A172 (cell line): ENCODE data around the gene HAL. TPM values are rescaled to one million over a fixed set of nuclear protein-coding genes. Genes with fewer than 3 reads are reported as not detected.
"Not testable (repeated sequence)": the region's sequence is repeated elsewhere in the genome, so short reads cannot be mapped to it uniquely, and the experiment has no call there.

Experiments
- DNase-seq: peaks from one replicate; pipeline ENCODE4 v3.0.0-alpha.2; 2015; ENCODE audit warnings: low spot score
- total RNA-seq: library from RNA; depleted of rRNA; stranded (reverse); fragments of >200 nt; shearing (Covaris generic); gene quantifications from 2 replicates; pipeline ENCODE4 v1.2.3, GENCODE V29; 2014

HAL gene
- total RNA-seq, 1 experiment from 2014 or later = not detected

- no peak for DNase-seq
Observed at GRCh38 chr12:95977764-95978305, 18.3 kb downstream of the HAL start.

- DNase-seq = peak; percentile 34
Observed at GRCh38 chr12:95976416-95976832, 19.7 kb downstream of the HAL start.

- no peak for DNase-seq
Observed at GRCh38 chr12:95975491-95975890, 20.7 kb downstream of the HAL start.

GRCh38 chr12:95974358-95974757 lies 21.8 kb downstream of the HAL start:
- DNase-seq = no peak

GRCh38 chr12:95972832-95973456 lies 23.2 kb downstream of the HAL start:
- DNase-seq = no peak

- no peak for DNase-seq
Observed at GRCh38 chr12:95970905-95971304, 25.2 kb downstream of the HAL start.

- DNase-seq = not testable (repeated sequence)
Observed at GRCh38 chr12:95969116-95969515, 27.0 kb downstream of the HAL start.

- no peak for DNase-seq
Observed at GRCh38 chr12:95967301-95967700, 28.8 kb downstream of the HAL start.

- DNase-seq = no peak
Observed at GRCh38 chr12:95966287-95966870, 29.8 kb downstream of the HAL start.

- no peak for DNase-seq
Observed at GRCh38 chr12:95963096-95963495, 33.0 kb downstream of the HAL start.

GRCh38 chr12:95962222-95962621 lies 33.9 kb downstream of the HAL start:
- no peak for DNase-seq

- no peak for DNase-seq
Observed at GRCh38 chr12:95960241-95960640, 35.9 kb downstream of the HAL start.

GRCh38 chr12:95959107-95959506 lies 37.0 kb downstream of the HAL start:
- DNase-seq = peak; percentile 13

GRCh38 chr12:95956557-95957145 lies 39.5 kb downstream of the HAL start:
- no peak for DNase-seq

GRCh38 chr12:95955549-95956159 lies 40.5 kb downstream of the HAL start:
- DNase-seq = no peak

- DNase-seq = no peak
Observed at GRCh38 chr12:95953000-95953399, 43.1 kb downstream of the HAL start.

- no peak for DNase-seq
Observed at GRCh38 chr12:95951515-95951914, 44.6 kb downstream of the HAL start.

GRCh38 chr12:95949477-95950206 lies 46.5 kb downstream of the HAL start:
- no peak for DNase-seq

- DNase-seq = no peak
Observed at GRCh38 chr12:95944108-95944704, 51.9 kb downstream of the HAL start.

GRCh38 chr12:95943330-95943842 lies 52.8 kb downstream of the HAL start, which contains the start of gene AMDHD1:
AMDHD1 (plus strand) TSS chr12:95943331; CDS start chr12:95943399, 68 bp downstream.
- peak; percentile 18 for DNase-seq
